Progenitor cell of endocrine pancreas (in vitro differentiated cells): ENCODE results near the gene ACTN2. TPM values are rescaled to one million over a fixed set of nuclear protein-coding genes. Genes with fewer than 3 reads are reported as not detected.

Experiments used
- DNase-seq: peaks from one replicate; pipeline ENCODE4 v3.0.0; 2021; ENCODE audit warnings: low spot score; ENCODE audit not compliant: unreplicated experiment
- H3K27ac Mint-ChIP-seq: 2 replicates; pipeline ENCODE4 v1.8.0; 2021; ENCODE audit warnings: mild to moderate bottlenecking, moderate library complexity, mixed read lengths
- H3K27me3 Mint-ChIP-seq: 2 replicates; pipeline ENCODE4 v1.8.0; 2021; ENCODE audit warnings: mixed read lengths
- H3K36me3 Mint-ChIP-seq: 2 replicates; pipeline ENCODE4 v1.8.0; 2022; ENCODE audit warnings: mixed read lengths; ENCODE audit not compliant: insufficient read depth
- H3K4me1 Mint-ChIP-seq: 2 replicates; pipeline ENCODE4 v1.8.0; 2021; ENCODE audit warnings: low read depth, mixed read lengths
- H3K4me3 Mint-ChIP-seq: 2 replicates; pipeline ENCODE4 v1.8.0; 2021; ENCODE audit warnings: low read depth, mild to moderate bottlenecking, moderate library complexity, mixed read lengths
- H3K9me3 Mint-ChIP-seq: 2 replicates; pipeline ENCODE4 v1.8.0; 2021; ENCODE audit warnings: low read depth, mixed read lengths
- CTCF ChIP-seq: fragments of 200-600 bp; sonication (generic); IDR thresholded peaks from one replicate; pipeline ENCODE4 v1.5.0; 2021; ENCODE audit warnings: antibody characterized with exemption, mild to moderate bottlenecking; ENCODE audit not compliant: unreplicated experiment
- total RNA-seq: library from RNA; stranded (reverse); gene quantifications from 2 replicates; pipeline ENCODE4 v1.2.1, GENCODE V29; 2021

Gene ACTN2
- total RNA-seq, 1 donor from 2014 or later: 0.10 TPM

GRCh38 chr1:236734141-236734765 is 48.0 kb downstream of the ACTN2 start:
- peaks cover 2% of the 10 kb centered on the region for H3K36me3 Mint-ChIP-seq
- H3K9me3 Mint-ChIP-seq: peaks cover 2% of the 10 kb centered on the region
- H3K4me3 Mint-ChIP-seq: no peak overlapping the region
- H3K27ac Mint-ChIP-seq: no peak overlapping the region
- TF ChIP-seq CTCF: no peak
- peaks cover 82% of the 10 kb centered on the region for H3K27me3 Mint-ChIP-seq
- H3K4me1 Mint-ChIP-seq: peaks cover 19% of the 10 kb centered on the region
- DNase-seq: no peak

DNA sequence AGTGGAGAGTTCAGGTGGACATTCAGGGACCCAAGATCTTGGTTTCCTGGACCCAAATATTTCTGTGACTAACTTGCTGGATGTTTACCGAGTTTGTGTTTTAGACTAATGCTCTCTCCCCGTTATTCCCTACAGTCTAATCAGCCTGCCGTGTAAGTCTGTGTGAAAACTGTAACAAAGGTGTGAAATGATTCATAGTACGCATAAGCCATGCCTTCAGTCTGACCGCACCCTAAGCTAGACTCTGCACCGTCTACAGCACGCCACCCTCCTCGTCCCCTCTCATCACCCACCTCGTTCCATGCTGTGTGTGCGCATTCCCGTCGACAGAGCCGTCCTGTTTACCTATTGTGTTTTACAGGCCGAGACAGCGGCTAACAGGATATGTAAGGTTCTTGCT is 50.5 kb downstream of the ACTN2 start:
- peaks cover 2% of the 10 kb centered on the region for H3K36me3 Mint-ChIP-seq
- DNase-seq: no peak
- no peak overlapping the region for H3K27ac Mint-ChIP-seq
- no peak for TF ChIP-seq CTCF
- peaks cover 7% of the 10 kb centered on the region for H3K9me3 Mint-ChIP-seq
- peaks cover 3% of the 10 kb centered on the region for H3K4me1 Mint-ChIP-seq
- H3K27me3 Mint-ChIP-seq: peaks cover 90% of the 10 kb centered on the region
- H3K4me3 Mint-ChIP-seq: no peak overlapping the region

- no peak for DNase-seq
- H3K4me1 Mint-ChIP-seq: no peaks in the 10 kb centered on the region
- H3K36me3 Mint-ChIP-seq: peaks cover 2% of the 10 kb centered on the region
- H3K9me3 Mint-ChIP-seq: peaks cover 7% of the 10 kb centered on the region
- no peak overlapping the region for H3K27ac Mint-ChIP-seq
- H3K4me3 Mint-ChIP-seq: no peak overlapping the region
- no peak for TF ChIP-seq CTCF
- peaks cover 83% of the 10 kb centered on the region for H3K27me3 Mint-ChIP-seq
Observed at GRCh38 chr1:236741753-236742152, 55.5 kb downstream of the ACTN2 start.

DNA sequence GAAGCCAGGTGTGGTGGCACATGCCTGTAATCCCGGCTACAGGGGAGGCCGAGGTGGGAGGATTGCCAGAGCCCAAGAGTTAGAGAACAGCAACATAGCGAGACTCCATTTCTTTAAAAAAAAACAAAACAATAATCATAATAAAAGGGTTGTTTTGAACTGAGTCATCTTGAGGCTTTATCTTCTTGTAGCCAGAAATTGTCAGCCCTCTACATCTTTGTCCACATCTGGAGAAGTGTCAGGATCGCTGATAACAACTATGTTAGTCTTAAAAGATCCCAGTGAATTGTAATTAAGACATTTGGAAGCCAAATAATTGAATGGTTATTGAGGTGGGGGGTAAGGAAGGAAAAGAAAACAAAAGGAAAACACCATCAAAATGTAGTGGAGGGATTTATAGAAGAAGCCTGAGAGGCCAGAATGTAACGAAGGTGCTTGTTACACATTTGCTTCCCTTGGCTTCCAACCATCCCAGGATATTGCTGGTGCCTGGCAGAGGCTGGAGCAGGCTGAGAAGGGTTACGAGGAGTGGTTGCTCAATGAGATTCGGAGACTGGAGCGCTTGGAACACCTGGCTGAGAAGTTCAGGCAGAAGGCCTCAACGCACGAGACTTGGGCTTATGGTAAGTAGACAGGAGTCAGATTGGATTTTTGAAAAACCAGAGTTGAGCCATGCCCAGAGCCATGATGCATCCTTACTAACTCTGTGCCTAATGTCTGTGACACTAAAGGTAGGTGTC is 56.3 kb downstream of the ACTN2 start:
- peaks cover 2% of the 10 kb centered on the region for H3K36me3 Mint-ChIP-seq

DNA sequence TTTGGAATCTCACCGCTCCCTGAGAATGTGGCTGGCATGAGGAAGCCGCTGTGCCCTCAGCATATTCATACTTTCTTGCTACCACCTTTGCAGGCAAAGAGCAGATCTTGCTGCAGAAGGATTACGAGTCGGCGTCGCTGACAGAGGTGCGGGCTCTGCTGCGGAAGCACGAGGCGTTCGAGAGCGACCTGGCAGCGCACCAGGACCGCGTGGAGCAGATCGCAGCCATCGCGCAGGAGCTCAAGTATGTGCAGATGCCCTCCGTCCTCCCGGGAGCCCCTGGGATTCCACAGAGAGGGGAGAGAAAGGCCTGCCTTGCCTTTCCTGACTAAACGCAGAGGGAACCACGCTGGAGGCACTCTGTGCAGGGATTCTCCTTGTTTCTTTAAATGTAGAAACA is 58.2 kb downstream of the ACTN2 start:
- Mint-ChIP-seq H3K27ac (no peak overlapping the region), H3K9me3 (peaks cover 4% of the 10 kb centered on the region), H3K27me3 (peaks cover 82% of the 10 kb centered on the region), H3K4me1 (no peaks in the 10 kb centered on the region), H3K36me3 (no peaks in the 10 kb centered on the region), H3K4me3 (no peak overlapping the region)
- DNase-seq: no peak
- no peak for TF ChIP-seq CTCF

More for the DNA sequence above, 56.3 kb downstream of the ACTN2 start:
- no peak for DNase-seq
- peaks cover 83% of the 10 kb centered on the region for H3K27me3 Mint-ChIP-seq
- H3K4me1 Mint-ChIP-seq: no peaks in the 10 kb centered on the region
- no peak for TF ChIP-seq CTCF
- H3K27ac Mint-ChIP-seq: no peak overlapping the region
- no peak overlapping the region for H3K4me3 Mint-ChIP-seq
- H3K9me3 Mint-ChIP-seq: peaks cover 7% of the 10 kb centered on the region
